GM19351 (cell line): ENCODE data around the gene HS3ST2.

Experiments used
- ATAC-seq: cut with Tn5 transposase; IDR thresholded peaks from one replicate; pipeline ENCODE4 v1.9.1; 2021; ENCODE audit warnings: mild to moderate bottlenecking, moderate library complexity; ENCODE audit not compliant: unreplicated experiment

Gene HS3ST2

GRCh38 chr16:22813948-22814710 is at the start of gene HS3ST2:
HS3ST2 (plus strand) TSS chr16:22814162; CDS start chr16:22814611, 449 bp downstream.
- no peak for ATAC-seq

DNA sequence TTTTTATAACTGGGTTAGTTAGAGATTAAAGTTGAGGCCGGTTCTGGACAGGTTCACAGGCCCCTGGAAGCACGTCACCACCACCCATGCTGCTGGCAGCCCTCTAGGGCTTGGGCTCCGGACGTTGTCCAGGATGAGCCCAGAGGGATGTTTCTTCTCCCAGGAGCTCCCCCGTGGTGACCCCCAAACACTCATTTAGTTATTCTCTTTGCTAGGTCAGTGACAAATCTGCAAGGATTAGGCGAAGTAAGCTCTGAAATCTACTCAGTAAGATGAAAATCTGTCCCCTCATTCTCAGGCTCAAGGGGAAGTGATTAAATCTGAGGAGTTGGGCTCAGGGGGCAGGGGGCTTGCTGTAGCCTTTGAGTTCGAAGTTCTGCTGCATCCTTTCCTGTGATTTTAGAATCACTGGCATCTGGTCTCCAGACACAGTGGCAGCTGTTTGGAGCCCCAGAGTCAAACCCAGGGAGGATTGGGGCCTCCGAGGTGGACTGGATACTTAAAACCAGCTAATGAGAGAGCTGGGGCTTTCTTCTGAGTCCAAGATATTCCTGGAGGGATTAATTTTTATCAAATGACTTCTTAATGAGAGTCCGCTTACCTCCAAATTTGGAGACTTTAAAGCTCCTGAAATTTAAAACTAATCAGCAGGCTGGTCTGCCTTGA is 49.2 kb upstream of the HS3ST2 start:
- no peak for ATAC-seq

DNA sequence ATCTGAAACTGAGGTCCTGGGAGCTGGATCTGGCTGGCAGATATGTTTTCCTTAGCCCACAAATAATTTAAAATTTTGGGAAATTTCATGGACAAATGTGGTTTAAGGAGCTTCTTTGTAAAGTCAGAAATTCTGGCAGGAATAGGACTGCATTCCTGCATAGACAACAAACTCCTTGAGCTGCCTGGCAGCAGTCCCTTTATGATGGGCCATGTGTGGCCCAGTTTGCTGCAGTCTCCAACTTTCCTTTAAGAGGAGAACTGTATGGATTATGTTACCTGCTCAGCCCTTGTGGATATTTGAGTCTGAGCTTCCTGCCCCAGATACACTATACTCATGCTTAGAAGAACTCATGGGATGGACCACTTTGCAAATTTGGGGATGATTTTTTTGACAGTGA is 48.5 kb upstream of the HS3ST2 start:
- ATAC-seq, result no peak

GRCh38 chr16:22770866-22771265 is 43.1 kb upstream of the HS3ST2 start:
- ATAC-seq, result no peak

- no peak for ATAC-seq
Observed at GRCh38 chr16:22771551-22771950, 42.4 kb upstream of the HS3ST2 start.

GRCh38 chr16:22775220-22775922 is 38.6 kb upstream of the HS3ST2 start:
- no peak for ATAC-seq

DNA sequence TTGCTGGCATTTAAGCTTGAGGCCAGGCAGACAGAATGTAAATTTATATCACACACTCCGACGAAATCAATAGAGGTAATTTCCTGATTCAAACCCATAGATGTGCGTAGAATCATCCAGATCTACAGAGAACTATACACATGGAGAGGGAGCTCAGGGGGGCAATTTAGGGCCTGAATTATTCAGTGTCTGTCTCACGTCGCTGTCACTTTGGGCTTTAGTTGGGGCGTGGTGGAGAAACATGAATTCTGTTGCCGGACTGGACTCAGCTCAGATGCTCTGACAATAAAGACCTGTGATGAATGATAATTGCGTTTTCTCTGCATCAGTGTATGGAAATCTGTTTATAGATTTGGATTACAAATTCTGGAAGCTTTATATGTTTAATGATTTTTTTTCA is 32.5 kb upstream of the HS3ST2 start:
- no peak for ATAC-seq

DNA sequence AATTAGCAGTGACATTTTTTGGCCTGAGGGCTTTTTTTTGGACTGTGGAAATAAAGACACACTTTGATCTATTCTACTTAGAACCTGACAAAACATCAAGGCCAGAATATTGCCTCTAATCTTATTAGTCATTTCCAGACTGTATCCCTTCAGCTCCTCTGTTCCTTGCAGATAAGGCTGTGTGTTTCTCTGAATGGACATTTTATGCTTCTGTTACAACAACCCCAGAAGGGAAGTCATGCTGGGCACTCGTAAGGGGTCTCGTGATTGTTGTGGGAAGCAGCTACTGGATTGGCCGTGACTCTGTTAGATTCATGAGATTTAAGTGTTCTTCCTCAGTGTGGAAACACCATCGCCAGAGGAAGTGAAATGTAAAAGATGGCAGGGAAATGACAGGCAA is 31.6 kb upstream of the HS3ST2 start:
- ATAC-seq, result no peak

- no peak for ATAC-seq
Observed at GRCh38 chr16:22784690-22785214, 29.2 kb upstream of the HS3ST2 start.

GRCh38 chr16:22785552-22785951 is 28.4 kb upstream of the HS3ST2 start:
- no peak for ATAC-seq

- no peak for ATAC-seq
Observed at GRCh38 chr16:22786284-22786683, 27.7 kb upstream of the HS3ST2 start.

DNA sequence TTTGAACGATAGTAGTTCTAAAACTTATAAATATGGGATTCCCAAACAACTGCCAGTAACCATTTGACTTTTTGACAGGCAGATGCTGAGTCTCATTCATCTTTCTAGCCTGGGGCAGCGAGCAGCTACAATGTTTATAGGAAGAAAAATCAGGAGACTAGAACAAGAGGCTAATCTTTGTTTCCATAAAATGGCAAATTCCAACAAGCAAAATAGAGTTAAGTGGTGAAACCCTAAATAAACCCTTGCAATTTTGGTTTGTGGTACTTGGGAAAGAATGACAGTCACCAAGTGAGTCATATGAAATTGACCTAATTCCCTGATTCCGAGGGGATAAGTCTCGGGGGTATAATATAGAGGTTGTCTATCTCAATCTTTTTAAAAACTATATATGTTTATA is 27.3 kb upstream of the HS3ST2 start:
- no peak for ATAC-seq

- no peak for ATAC-seq
Observed at GRCh38 chr16:22787466-22788192, 26.3 kb upstream of the HS3ST2 start.

DNA sequence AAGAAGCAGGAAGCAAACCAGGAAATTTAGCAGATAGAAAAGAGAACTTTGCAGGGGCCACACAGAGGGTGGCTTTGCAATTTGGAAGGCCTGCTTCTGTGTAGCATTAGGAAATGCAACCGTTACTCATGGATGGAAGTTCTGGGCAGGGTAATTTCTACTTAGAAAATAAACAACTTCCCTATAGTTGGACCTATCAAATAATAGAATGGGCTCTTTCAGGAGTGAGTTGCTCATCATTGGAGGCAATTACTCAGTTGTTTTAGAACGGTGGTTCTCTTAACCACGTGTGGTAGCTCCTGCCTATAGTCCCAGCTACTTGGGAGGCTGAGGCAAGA is 25.8 kb upstream of the HS3ST2 start:
- no peak for ATAC-seq

DNA sequence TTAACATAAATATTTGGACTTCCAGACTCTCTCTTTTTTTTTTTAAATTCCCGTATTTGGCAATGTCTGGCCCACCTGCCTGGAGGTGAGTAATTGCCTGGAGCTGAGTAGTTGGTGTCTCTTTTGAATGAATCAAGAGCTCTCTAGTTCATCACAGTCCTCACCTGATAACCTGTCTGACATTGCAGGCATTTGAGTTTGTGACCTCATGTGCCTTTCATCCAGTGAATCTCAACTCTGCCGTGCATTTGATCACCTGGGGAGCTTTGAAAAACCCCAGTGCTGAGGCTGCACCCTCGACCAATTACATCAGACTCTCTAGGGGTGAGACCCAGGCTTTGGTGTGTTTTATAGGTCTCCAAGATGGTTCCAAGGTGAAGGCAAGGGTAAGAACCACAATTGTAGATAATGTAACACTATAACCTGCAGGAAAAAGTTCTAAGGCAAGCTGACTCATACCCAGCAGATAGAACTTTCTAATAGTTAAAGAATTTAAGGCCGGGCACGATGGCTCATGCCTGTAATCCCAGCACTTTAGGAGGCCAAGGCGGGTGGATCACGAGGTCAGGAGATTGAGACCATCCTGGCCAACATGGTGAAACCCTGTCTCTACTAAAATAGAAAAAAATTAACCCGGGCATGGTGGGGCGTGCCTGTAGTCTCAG is 24.5 kb upstream of the HS3ST2 start:
- no peak for ATAC-seq

GRCh38 chr16:22797551-22797950 is 16.4 kb upstream of the HS3ST2 start:
- ATAC-seq, result no peak

- ATAC-seq, result no peak
Observed at GRCh38 chr16:22799113-22799512, 14.8 kb upstream of the HS3ST2 start.

GRCh38 chr16:22804893-22805292 is 9.1 kb upstream of the HS3ST2 start:
- ATAC-seq, result no peak

DNA sequence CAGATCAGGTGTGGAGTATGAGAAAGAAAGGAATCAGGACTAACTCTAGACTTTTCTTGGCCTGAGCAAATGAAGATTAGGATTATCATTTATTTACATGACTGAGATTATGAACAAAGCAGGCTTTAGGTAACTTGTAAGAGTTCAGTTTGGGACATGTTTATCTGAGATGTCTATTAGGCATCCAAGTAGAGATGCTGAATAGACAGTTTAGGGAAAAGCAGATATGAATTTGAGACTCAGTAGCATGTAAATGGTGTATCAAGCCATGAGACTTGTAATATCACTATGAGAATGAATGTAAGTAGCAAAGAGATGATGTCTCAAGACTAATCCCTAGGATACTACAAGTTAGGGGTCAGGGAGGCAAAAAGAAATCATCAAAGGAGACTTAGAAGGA is 8.6 kb upstream of the HS3ST2 start:
- no peak for ATAC-seq

GRCh38 chr16:22806811-22807210 is 7.2 kb upstream of the HS3ST2 start:
- ATAC-seq, result no peak

DNA sequence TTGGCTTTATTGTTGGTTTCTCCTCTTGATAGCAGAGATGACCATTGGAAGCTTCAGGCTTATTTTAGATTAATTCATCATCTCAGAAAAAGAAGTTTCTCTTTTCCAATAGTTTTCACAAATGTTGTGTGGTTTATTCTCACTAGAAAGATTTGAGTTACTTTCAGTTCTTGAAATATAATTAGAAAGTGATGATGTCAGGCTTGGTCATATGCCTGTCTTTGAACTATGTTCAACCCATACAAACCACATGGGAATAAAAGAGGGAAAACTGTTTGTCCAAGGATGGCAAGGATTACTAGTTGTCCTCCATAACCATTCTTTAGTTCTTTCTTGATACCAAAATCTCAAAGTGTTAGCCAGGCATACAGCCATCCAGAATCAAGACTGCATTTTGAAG is 3.7 kb upstream of the HS3ST2 start:
- no peak for ATAC-seq
